DND-41 (cell line): Measurements from ENCODE around the gene NCKAP5L.

Experiments
- EZH2 ChIP-seq: IDR thresholded peaks from 3 replicates; pipeline ENCODE4 v1.6.1; 2012; ENCODE audit warnings: borderline replicate concordance, low read depth, mild to moderate bottlenecking, moderate library complexity, low read length, inconsistent platforms; ENCODE audit not compliant: severe bottlenecking
- TF ChIP-seq, protein P1 (sequence below): IDR thresholded peaks from 2 replicates; pipeline ENCODE4 v1.5.1; 2012; ENCODE audit warnings: borderline replicate concordance, low read length, moderate library complexity, mild to moderate bottlenecking; ENCODE audit not compliant: poor library complexity, severe bottlenecking; ENCODE audit errors: extremely low read depth

DNA sequence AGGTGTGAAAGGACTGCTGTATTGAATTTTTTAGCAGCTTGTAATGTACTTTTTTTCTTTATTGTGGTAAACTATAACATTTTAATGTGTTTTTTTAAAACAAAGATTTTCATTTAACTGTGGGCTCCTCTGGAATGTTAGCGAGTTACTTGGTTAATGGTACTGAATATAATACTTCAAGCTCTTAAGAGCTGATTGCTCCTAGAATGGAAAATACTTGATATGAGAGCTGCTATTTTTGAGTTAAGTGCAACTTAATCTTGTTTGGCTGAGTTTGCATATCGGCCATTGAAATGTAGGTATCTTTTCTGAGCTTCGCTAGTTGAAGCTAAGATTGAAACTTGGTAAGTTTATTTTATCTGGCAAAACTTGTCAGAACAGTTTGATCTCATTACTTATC, 79.4 kb downstream of the NCKAP5L start:
- TF ChIP-seq, protein P1, sequence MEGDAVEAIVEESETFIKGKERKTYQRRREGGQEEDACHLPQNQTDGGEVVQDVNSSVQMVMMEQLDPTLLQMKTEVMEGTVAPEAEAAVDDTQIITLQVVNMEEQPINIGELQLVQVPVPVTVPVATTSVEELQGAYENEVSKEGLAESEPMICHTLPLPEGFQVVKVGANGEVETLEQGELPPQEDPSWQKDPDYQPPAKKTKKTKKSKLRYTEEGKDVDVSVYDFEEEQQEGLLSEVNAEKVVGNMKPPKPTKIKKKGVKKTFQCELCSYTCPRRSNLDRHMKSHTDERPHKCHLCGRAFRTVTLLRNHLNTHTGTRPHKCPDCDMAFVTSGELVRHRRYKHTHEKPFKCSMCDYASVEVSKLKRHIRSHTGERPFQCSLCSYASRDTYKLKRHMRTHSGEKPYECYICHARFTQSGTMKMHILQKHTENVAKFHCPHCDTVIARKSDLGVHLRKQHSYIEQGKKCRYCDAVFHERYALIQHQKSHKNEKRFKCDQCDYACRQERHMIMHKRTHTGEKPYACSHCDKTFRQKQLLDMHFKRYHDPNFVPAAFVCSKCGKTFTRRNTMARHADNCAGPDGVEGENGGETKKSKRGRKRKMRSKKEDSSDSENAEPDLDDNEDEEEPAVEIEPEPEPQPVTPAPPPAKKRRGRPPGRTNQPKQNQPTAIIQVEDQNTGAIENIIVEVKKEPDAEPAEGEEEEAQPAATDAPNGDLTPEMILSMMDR, result no peak
- TF ChIP-seq EZH2, result no peak
